H9 (cell line): Measurements from ENCODE around the gene STAMBPL1. TPM values are rescaled to one million over a fixed set of nuclear protein-coding genes. Genes with fewer than 3 reads are reported as not detected.

Source experiments
- DNase-seq: peaks from one replicate; pipeline ENCODE4 v3.0.0-alpha.2; 2017
- H2AFZ ChIP-seq: one replicate; pipeline ENCODE4 v1.6.1; 2013; ENCODE audit warnings: mild to moderate bottlenecking, low read length, control low read depth, moderate library complexity
- H2AK5ac ChIP-seq: 2 replicates; pipeline ENCODE4 v1.6.1; 2013; ENCODE audit warnings: low read length, control low read depth, mixed read lengths; ENCODE audit not compliant: insufficient read length
- H2BK120ac ChIP-seq: one replicate; pipeline ENCODE4 v1.6.1; 2013; ENCODE audit warnings: low read depth, mild to moderate bottlenecking, low read length, control low read depth, inconsistent platforms; ENCODE audit not compliant: poor library complexity, severe bottlenecking
- H2BK12ac ChIP-seq: 2 replicates; pipeline ENCODE4 v1.6.1; 2013; ENCODE audit warnings: low read length, control low read depth, mixed read lengths, low read depth; ENCODE audit not compliant: insufficient read length
- H2BK15ac ChIP-seq: 2 replicates; pipeline ENCODE4 v1.6.1; 2013; ENCODE audit warnings: low read depth, low read length, control low read depth
- H2BK20ac ChIP-seq: one replicate; pipeline ENCODE4 v1.6.1; 2013; ENCODE audit warnings: low read depth, mild to moderate bottlenecking, low read length, control low read depth, inconsistent platforms; ENCODE audit not compliant: poor library complexity, severe bottlenecking
- H2BK5ac ChIP-seq: 2 replicates; pipeline ENCODE4 v1.6.1; 2013; ENCODE audit warnings: low read length, control low read depth, mixed read lengths; ENCODE audit not compliant: insufficient read length
- H3K14ac ChIP-seq: 2 replicates; pipeline ENCODE4 v1.6.1; 2013; ENCODE audit warnings: low read length, control low read depth; ENCODE audit not compliant: insufficient read depth
- H3K18ac ChIP-seq: 2 replicates; pipeline ENCODE4 v1.6.1; 2013; ENCODE audit warnings: low read depth, mild to moderate bottlenecking, mixed read lengths, low read length, control low read depth; ENCODE audit not compliant: insufficient read length
- H3K23ac ChIP-seq: 2 replicates; pipeline ENCODE4 v1.6.1; 2013; ENCODE audit warnings: low read length, control low read depth, mixed read lengths, low read depth; ENCODE audit not compliant: insufficient read length
- H3K23me2 ChIP-seq: 2 replicates; pipeline ENCODE4 v1.6.1; 2013; ENCODE audit warnings: low read depth, mild to moderate bottlenecking, mixed read lengths, low read length, control low read depth; ENCODE audit not compliant: insufficient read length, poor library complexity, severe bottlenecking
- H3K27ac ChIP-seq: 2 replicates; pipeline ENCODE4 v1.5.1; 2013; ENCODE audit warnings: low read length, control low read depth, mixed read lengths, low read depth; ENCODE audit not compliant: insufficient read length
- H3K27me3 ChIP-seq: 2 replicates; pipeline ENCODE4 v1.6.1; 2013; ENCODE audit warnings: low read length, control low read depth, inconsistent platforms; ENCODE audit not compliant: insufficient read depth
- H3K4ac ChIP-seq: 2 replicates; pipeline ENCODE4 v1.6.1; 2013; ENCODE audit warnings: low read depth, mild to moderate bottlenecking, control low read depth, inconsistent platforms, low read length, moderate library complexity
- H3K4me1 ChIP-seq: 2 replicates; pipeline ENCODE4 v1.6.1; 2013; ENCODE audit warnings: low read length, control low read depth, inconsistent platforms; ENCODE audit not compliant: insufficient read depth
- H3K4me2 ChIP-seq: 2 replicates; pipeline ENCODE4 v1.6.1; 2013; ENCODE audit warnings: low read length, control low read depth, mixed read lengths; ENCODE audit not compliant: insufficient read length, insufficient read depth
- H3K56ac ChIP-seq: 2 replicates; pipeline ENCODE4 v1.6.1; 2013; ENCODE audit warnings: low read depth, mild to moderate bottlenecking, mixed read lengths, low read length, control low read depth; ENCODE audit not compliant: insufficient read length
- H3K79me1 ChIP-seq: 2 replicates; pipeline ENCODE4 v1.6.1; 2013; ENCODE audit warnings: low read depth, mild to moderate bottlenecking, moderate library complexity, low read length, control low read depth, inconsistent platforms; ENCODE audit not compliant: insufficient read depth, poor library complexity, severe bottlenecking
- H3K79me2 ChIP-seq: 2 replicates; pipeline ENCODE4 v1.6.1; 2013; ENCODE audit warnings: low read length, control low read depth, inconsistent platforms; ENCODE audit not compliant: insufficient read depth
- H3K9ac ChIP-seq: 2 replicates; pipeline ENCODE4 v1.6.1; 2013; ENCODE audit warnings: low read length, control low read depth, mixed read lengths; ENCODE audit not compliant: insufficient read length; ENCODE audit errors: extremely low read depth
- H3K9me3 ChIP-seq: one replicate; pipeline ENCODE4 v1.6.1; 2013; ENCODE audit warnings: low read depth, low read length, inconsistent platforms; ENCODE audit not compliant: control insufficient read depth
- H3T11ph ChIP-seq: one replicate; pipeline ENCODE4 v1.6.1; 2013; ENCODE audit warnings: mild to moderate bottlenecking, low read length, control low read depth, inconsistent platforms
- H4K20me1 ChIP-seq: one replicate; pipeline ENCODE4 v1.6.1; 2013; ENCODE audit not compliant: control insufficient read depth, insufficient read length, insufficient read depth
- H4K5ac ChIP-seq: 2 replicates; pipeline ENCODE4 v1.6.1; 2013; ENCODE audit warnings: low read depth, mild to moderate bottlenecking, mixed read lengths, low read length, control low read depth; ENCODE audit not compliant: insufficient read length
- H4K8ac ChIP-seq: replicated peaks from 2 replicates; pipeline ENCODE4 v1.6.1; 2013; ENCODE audit warnings: low read length, control low read depth, mixed read lengths, low read depth; ENCODE audit not compliant: insufficient read length
- H4K91ac ChIP-seq: 2 replicates; pipeline ENCODE4 v1.6.1; 2013; ENCODE audit warnings: low read depth, mild to moderate bottlenecking, moderate library complexity, mixed read lengths, low read length, control low read depth; ENCODE audit not compliant: insufficient read length
- H3K27ac Mint-ChIP-seq, 3 experiments: 2 replicates in 2 of 3; 3 replicates in 1 of 3; pipeline ENCODE4 v1.8.0; 2020 to 2021; ENCODE audit warnings: mixed read lengths in 3 of 3, mild to moderate bottlenecking in 1 of 3, moderate library complexity in 1 of 3
- H3K27me3 Mint-ChIP-seq: 2 replicates; pipeline ENCODE4 v1.8.0; 2021; ENCODE audit warnings: low read depth, mild to moderate bottlenecking, moderate library complexity, mixed read lengths
- H3K36me3 Mint-ChIP-seq, 3 experiments: 2 replicates in 2 of 3; 3 replicates in 1 of 3; pipeline ENCODE4 v1.8.0; 2020 to 2021; ENCODE audit warnings: low read depth in 3 of 3, mixed read lengths in 3 of 3; ENCODE audit not compliant: insufficient read depth in 1 of 3
- H3K4me1 Mint-ChIP-seq, 2 experiments: 2 replicates each; pipeline ENCODE4 v1.8.0; 2020; ENCODE audit warnings: mixed read lengths in 2 of 2
- H3K4me3 Mint-ChIP-seq, 2 experiments: 2 replicates in 1 of 2; 3 replicates in 1 of 2; pipeline ENCODE4 v1.8.0; 2020 to 2021; ENCODE audit warnings: mild to moderate bottlenecking in 2 of 2, mixed read lengths in 2 of 2, moderate library complexity in 1 of 2
- H3K9me3 Mint-ChIP-seq, 2 experiments: 2 replicates in 1 of 2; 3 replicates in 1 of 2; pipeline ENCODE4 v1.8.0; 2020; ENCODE audit warnings: mild to moderate bottlenecking in 2 of 2, mixed read lengths in 2 of 2, moderate library complexity in 1 of 2
- CTCF ChIP-seq: fragments of 200-600 bp; sonication (generic); conservative IDR thresholded peaks from 3 replicates; pipeline ENCODE4 v1.8.0; 2021; ENCODE audit warnings: antibody characterized with exemption, mild to moderate bottlenecking
- total RNA-seq: library from RNA; stranded (reverse); gene quantifications from 2 replicates; pipeline ENCODE4 v1.2.1, GENCODE V29; 2021

The STAMBPL1 gene
- total RNA-seq, 1 experiment from 2014 or later = 3.2 TPM

- no peak overlapping the region for H3K23ac ChIP-seq
- peaks cover 0 to 2% (median 0%) of the 10 kb centered on the region in 3 experiments; a peak in 1 of 7 replicates for H3K36me3 Mint-ChIP-seq
- no peaks in the 10 kb centered on the region for H4K20me1 ChIP-seq
- peaks cover 0 to 7% of the 10 kb centered on the region in 2 experiments; a peak in 2 of 4 replicates for H3K4me1 Mint-ChIP-seq
- H2AK5ac ChIP-seq = no peak overlapping the region
- no peaks in the 10 kb centered on the region for H3K27me3 Mint-ChIP-seq
- H3K18ac ChIP-seq = no peak overlapping the region
- no peak overlapping the region for H4K5ac ChIP-seq
- H2AFZ ChIP-seq = no peak overlapping the region
- H2BK20ac ChIP-seq = no peak overlapping the region
- H2BK5ac ChIP-seq = no peak overlapping the region
- no peak for TF ChIP-seq CTCF
- no peaks in the 10 kb centered on the region for H3K79me2 ChIP-seq
- no peak overlapping the region for H3K14ac ChIP-seq
- no peak overlapping the region for H2BK15ac ChIP-seq
- H3K4me2 ChIP-seq = no peak overlapping the region
- H3K9me3 ChIP-seq = no peaks in the 10 kb centered on the region
- H3K79me1 ChIP-seq = no peaks in the 10 kb centered on the region
- no peak overlapping the region for H2BK12ac ChIP-seq
- no peak overlapping the region for H3K4ac ChIP-seq
- H3K9me3 Mint-ChIP-seq = no peaks in the 10 kb centered on the region
- H3K9ac ChIP-seq = no peak overlapping the region
- H3K27ac ChIP-seq = no peak overlapping the region
- no peak overlapping the region for H3K56ac ChIP-seq
- H4K8ac ChIP-seq = no peak overlapping the region
- H3K23me2 ChIP-seq = no peaks in the 10 kb centered on the region
- H3T11ph ChIP-seq = no peak overlapping the region
- H4K91ac ChIP-seq = no peak overlapping the region
- H3K27me3 ChIP-seq = no peaks in the 10 kb centered on the region
- H3K27ac Mint-ChIP-seq = no peak overlapping the region
- H3K4me3 Mint-ChIP-seq = no peak overlapping the region
- no peaks in the 10 kb centered on the region; the same call in 1 of the 2 replicates for H3K4me1 ChIP-seq
- no peak for DNase-seq
- H2BK120ac ChIP-seq = no peak overlapping the region
Observed at GRCh38 chr10:88923520-88923919, 43.5 kb downstream of the STAMBPL1 start.
